ENCODE measurements around the gene GLIS1. TPM values are rescaled to one million over a fixed set of nuclear protein-coding genes. Genes with fewer than 3 reads are reported as not detected.

Gene GLIS1
- polyA plus RNA-seq, 3 donors = not detected

DNA sequence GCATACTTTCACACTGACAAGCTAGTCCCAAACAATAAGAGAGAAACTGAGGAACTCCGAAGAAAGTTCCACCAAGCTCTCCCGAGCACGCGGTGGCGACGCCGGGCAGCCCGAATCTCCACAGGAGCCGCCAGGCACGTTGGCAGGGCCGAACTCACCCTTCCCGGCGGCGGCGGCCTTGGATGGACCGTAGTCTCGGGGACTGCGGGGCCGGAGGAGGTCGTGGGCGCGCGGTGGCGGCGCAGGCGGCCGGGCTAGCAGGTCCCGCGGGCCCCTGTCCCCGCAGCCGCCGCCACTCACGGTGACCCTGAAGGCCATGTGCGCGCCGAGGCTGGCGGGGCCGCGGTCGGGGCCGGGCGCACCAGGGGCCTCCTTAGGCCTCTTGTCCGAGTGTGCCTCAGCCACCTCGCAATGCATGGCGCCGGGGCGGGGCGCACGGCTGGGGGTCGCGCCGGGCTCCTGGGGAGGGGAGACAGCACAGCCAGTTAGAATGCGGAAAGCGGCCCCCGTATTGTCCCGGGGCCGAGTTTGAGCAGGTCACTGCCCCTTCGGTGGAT is 1.2 kb downstream of the GLIS1 start:
- Histone ChIP-seq H3K9ac (ENCODE audit: insufficient read depth, low read length, poor library complexity, severe bottlenecking) (no peak overlapping the region), H3K4me1 (ENCODE audit: control insufficient read depth in 1 of 2, insufficient read depth in 2 of 2, low read length in 2 of 2) (peaks cover 9 to 20% of the 10 kb centered on the region in 2 donors), H3K4me2 (replicated peaks; ENCODE audit: extremely low read depth, low read length, poor library complexity, severe bottlenecking) (peak overlapping the region; percentile 81), H3K79me2 (ENCODE audit: insufficient read depth, low read length) (no peaks in the 10 kb centered on the region), H3K9me3 (replicated peaks in 1 of 2; ENCODE audit: control insufficient read depth in 1 of 2, insufficient read depth in 1 of 2, low read length in 2 of 2) (peaks cover 0 to 15% of the 10 kb centered on the region in 2 donors), H3K27me3 (ENCODE audit: control insufficient read depth in 2 of 2, insufficient read depth in 2 of 2, low read length in 2 of 2) (peaks cover 47 to 64% of the 10 kb centered on the region in 2 donors), H3K4me3 (replicated peaks in 1 of 3; ENCODE audit: low read depth in 2 of 3, low read length in 3 of 3) (peak overlapping the region in 1 of 3 experiments; percentile 77), H4K20me1 (ENCODE audit: insufficient read depth, low read length) (no peaks in the 10 kb centered on the region), H2AFZ (ENCODE audit: insufficient read depth, low read depth, low read length, poor library complexity, severe bottlenecking) (peak overlapping the region; percentile 59), H3K36me3 (replicated peaks in 1 of 2; ENCODE audit: control insufficient read depth in 1 of 2, insufficient read depth in 2 of 2, low read length in 2 of 2) (no peaks in the 10 kb centered on the region), H3K27ac (ENCODE audit: low read depth in 1 of 2, low read length in 2 of 2) (no peak overlapping the region)
- TF ChIP-seq, protein P1, sequence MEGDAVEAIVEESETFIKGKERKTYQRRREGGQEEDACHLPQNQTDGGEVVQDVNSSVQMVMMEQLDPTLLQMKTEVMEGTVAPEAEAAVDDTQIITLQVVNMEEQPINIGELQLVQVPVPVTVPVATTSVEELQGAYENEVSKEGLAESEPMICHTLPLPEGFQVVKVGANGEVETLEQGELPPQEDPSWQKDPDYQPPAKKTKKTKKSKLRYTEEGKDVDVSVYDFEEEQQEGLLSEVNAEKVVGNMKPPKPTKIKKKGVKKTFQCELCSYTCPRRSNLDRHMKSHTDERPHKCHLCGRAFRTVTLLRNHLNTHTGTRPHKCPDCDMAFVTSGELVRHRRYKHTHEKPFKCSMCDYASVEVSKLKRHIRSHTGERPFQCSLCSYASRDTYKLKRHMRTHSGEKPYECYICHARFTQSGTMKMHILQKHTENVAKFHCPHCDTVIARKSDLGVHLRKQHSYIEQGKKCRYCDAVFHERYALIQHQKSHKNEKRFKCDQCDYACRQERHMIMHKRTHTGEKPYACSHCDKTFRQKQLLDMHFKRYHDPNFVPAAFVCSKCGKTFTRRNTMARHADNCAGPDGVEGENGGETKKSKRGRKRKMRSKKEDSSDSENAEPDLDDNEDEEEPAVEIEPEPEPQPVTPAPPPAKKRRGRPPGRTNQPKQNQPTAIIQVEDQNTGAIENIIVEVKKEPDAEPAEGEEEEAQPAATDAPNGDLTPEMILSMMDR (IDR thresholded peaks at IDR 0.05) = no peak
- Mint-ChIP-seq H3K27me3 (ENCODE audit: low read depth in 3 of 3) (peaks cover 54 to 81% (median 68%) of the 10 kb centered on the region in 3 donors), H3K4me1 (peaks cover 12% of the 10 kb centered on the region), H3K4me3 (peak overlapping the region; percentile 73 to 85), H3K27ac (no peak overlapping the region), H3K36me3 (peaks cover 0 to 3% of the 10 kb centered on the region in 2 donors), H3K9me3 (peaks cover 0 to 11% (median 5%) of the 10 kb centered on the region in 7 donors)
- DNase-seq = no peak
- intact Hi-C loops (cut with micrococcal nuclease) = no loop called here
- 2% methylated on average over 58 of the region's 58 CpGs for WGBS (ENCODE audit: insufficient coverage)

DNA sequence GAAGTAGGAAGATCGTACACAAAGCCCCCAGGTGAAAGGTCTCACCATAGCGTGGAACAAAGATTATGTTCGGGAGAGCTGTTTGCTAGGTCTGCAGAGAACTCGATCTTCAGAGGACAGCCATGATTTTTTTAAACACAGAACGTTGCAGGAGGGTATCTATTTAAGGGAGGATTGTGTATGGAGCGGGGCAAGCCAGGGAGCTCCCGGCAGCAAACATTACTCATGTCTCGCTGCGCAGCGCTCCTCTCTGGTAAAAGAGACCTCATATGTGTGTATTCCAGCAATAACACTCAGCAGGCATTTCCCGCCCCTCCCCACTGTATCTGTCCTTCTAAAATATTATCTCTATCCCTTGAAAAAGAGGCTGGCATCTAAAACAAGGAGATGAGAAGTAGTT is 2.7 kb downstream of the GLIS1 start:
- intact Hi-C loops (cut with micrococcal nuclease) = no loop called here
- Mint-ChIP-seq H3K9me3 (peaks cover 0 to 7% (median 2%) of the 10 kb centered on the region in 7 donors), H3K27ac (peak overlapping the region in 1 of 7 donors; percentile 18), H3K4me1 (peaks cover 12% of the 10 kb centered on the region), H3K27me3 (ENCODE audit: low read depth in 3 of 3) (peaks cover 50 to 81% (median 66%) of the 10 kb centered on the region in 3 donors), H3K36me3 (peaks cover 0 to 3% of the 10 kb centered on the region in 2 donors), H3K4me3 (peak overlapping the region in 1 of 2 donors; percentile 75)
- WGBS (ENCODE audit: insufficient coverage) = 94% methylated on average over 3 of the region's 11 CpGs
- Histone ChIP-seq H2AFZ (ENCODE audit: insufficient read depth, low read depth, low read length, poor library complexity, severe bottlenecking) (no peak overlapping the region), H3K27ac (ENCODE audit: low read depth in 1 of 2, low read length in 2 of 2) (no peak overlapping the region), H3K9ac (ENCODE audit: insufficient read depth, low read length, poor library complexity, severe bottlenecking) (no peak overlapping the region), H3K79me2 (ENCODE audit: insufficient read depth, low read length) (no peaks in the 10 kb centered on the region), H3K4me2 (replicated peaks; ENCODE audit: extremely low read depth, low read length, poor library complexity, severe bottlenecking) (no peak overlapping the region), H3K36me3 (replicated peaks in 1 of 2; ENCODE audit: control insufficient read depth in 1 of 2, insufficient read depth in 2 of 2, low read length in 2 of 2) (no peaks in the 10 kb centered on the region), H3K4me3 (replicated peaks in 1 of 3; ENCODE audit: low read depth in 2 of 3, low read length in 3 of 3) (no peak overlapping the region), H4K20me1 (ENCODE audit: insufficient read depth, low read length) (no peaks in the 10 kb centered on the region), H3K9me3 (replicated peaks in 1 of 2; ENCODE audit: control insufficient read depth in 1 of 2, insufficient read depth in 1 of 2, low read length in 2 of 2) (peaks cover 0 to 13% of the 10 kb centered on the region in 2 donors), H3K27me3 (ENCODE audit: control insufficient read depth in 2 of 2, insufficient read depth in 2 of 2, low read length in 2 of 2) (peaks cover 44 to 57% of the 10 kb centered on the region in 2 donors), H3K4me1 (ENCODE audit: control insufficient read depth in 1 of 2, insufficient read depth in 2 of 2, low read length in 2 of 2) (peaks cover 9 to 20% of the 10 kb centered on the region in 2 donors)
- TF ChIP-seq, protein P1 (IDR thresholded peaks at IDR 0.05) = no peak
- DNase-seq = no peak
